HFF-Myc (cell line): ENCODE results near the gene PARD6A.

Source experiments
- DNase-seq: peaks from one replicate; pipeline ENCODE4 v3.0.0-alpha.2; 2011; ENCODE audit warnings: low read depth; ENCODE audit errors: extremely low read depth
- H3K4me3 ChIP-seq: replicated peaks from 2 replicates; pipeline ENCODE4 v1.5.1; 2011; ENCODE audit warnings: low read depth, mild to moderate bottlenecking, control low read depth, low read length
- TF ChIP-seq, protein P1 (sequence below): IDR thresholded peaks from 2 replicates; pipeline ENCODE4 v1.5.1; 2012; ENCODE audit warnings: mild to moderate bottlenecking, low read depth, low read length, control low read depth; ENCODE audit errors: missing control alignments

PARD6A gene

DNA sequence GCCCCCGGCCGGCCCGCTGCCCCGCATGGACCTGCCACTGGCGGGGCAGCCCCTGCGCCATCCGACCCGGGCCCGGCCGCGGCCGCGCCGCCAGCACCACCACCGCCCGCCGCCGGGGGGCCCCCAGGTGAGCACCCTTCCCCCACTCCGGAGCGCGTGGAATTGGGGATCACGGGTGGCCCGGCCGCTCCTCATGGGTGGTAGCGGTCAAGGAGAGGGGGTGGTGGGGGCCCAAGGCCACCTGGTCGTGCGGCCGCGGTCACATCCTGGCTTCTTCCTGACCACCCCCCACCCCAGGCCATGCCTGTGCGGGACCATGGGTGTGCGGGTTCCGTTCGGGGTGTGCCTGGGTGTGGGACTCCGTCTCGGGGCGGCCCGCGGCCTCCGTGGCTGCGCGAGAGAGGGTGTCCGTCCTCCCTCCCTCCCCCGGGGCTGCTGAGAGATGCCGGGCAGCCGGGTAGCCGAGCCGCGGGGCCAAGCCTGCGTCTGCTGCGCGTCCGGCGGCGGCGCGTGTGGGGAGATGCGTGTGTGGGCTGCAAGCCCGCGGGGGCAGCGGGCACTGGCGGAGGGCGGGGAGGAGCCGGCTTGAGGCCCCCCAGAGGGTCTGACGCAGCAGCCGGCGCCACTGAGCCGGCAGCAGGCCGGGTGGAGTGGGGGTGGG is 7.5 kb upstream of the PARD6A start:
- no peak for DNase-seq
- peak overlapping the region; percentile 33 for H3K4me3 ChIP-seq
- TF ChIP-seq, protein P1, sequence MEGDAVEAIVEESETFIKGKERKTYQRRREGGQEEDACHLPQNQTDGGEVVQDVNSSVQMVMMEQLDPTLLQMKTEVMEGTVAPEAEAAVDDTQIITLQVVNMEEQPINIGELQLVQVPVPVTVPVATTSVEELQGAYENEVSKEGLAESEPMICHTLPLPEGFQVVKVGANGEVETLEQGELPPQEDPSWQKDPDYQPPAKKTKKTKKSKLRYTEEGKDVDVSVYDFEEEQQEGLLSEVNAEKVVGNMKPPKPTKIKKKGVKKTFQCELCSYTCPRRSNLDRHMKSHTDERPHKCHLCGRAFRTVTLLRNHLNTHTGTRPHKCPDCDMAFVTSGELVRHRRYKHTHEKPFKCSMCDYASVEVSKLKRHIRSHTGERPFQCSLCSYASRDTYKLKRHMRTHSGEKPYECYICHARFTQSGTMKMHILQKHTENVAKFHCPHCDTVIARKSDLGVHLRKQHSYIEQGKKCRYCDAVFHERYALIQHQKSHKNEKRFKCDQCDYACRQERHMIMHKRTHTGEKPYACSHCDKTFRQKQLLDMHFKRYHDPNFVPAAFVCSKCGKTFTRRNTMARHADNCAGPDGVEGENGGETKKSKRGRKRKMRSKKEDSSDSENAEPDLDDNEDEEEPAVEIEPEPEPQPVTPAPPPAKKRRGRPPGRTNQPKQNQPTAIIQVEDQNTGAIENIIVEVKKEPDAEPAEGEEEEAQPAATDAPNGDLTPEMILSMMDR, result no peak

DNA sequence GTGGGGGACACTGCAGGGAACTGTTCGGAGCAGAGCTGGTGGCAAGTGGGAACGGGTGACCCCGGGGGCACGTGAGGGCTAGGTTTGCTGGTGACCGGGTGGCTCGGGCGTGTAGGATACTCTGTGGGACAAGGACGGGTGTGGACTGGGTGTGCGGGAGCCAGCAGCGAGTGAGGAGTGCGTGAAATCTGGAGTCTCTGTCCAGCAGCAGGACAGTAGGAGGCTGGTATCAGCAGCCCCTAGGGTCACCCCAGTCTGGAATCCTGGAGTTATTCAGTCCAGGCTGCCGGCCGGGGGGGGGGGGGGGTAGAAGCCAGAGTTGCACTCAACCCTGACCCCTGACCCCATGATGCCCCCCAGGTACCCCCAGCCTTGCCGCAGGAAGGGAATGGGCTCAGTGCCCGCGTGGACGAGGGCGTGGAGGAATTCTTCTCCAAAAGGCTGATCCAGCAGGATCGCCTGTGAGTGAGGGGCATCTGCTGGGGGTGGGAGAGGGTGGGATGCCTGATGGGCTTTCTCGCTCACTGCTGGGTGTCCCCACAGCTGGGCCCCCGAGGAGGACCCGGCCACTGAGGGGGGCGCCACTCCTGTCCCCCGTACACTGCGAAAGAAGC is 6.9 kb upstream of the PARD6A start:
- DNase-seq, result no peak
- H3K4me3 ChIP-seq, result peak overlapping the region; percentile 33

DNA sequence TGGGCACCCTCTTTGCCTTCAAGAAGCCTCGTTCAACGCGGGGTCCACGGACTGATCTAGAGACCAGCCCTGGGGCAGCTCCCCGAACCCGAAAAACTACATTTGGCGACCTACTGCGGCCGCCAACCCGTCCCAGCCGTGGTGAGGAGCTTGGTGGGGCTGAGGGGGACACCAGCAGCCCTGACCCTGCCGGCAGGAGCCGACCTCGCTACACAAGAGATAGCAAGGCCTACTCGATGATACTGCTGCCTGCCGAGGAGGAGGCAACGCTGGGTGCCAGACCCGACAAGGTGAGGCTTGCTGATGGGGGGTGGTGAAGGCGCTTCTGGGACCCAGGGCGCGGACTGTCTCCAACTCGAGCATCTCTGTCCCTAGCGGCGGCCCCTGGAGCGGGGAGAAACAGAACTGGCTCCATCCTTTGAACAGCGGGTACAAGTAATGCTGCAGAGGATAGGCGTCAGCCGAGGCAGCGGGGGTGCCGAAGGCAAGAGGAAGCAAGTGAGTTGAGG is 6.3 kb upstream of the PARD6A start:
- no peak overlapping the region for H3K4me3 ChIP-seq
- TF ChIP-seq, protein P1, result no peak
- DNase-seq, result no peak

More for the DNA sequence above, 6.9 kb upstream of the PARD6A start:
- TF ChIP-seq, protein P1, result no peak

DNA sequence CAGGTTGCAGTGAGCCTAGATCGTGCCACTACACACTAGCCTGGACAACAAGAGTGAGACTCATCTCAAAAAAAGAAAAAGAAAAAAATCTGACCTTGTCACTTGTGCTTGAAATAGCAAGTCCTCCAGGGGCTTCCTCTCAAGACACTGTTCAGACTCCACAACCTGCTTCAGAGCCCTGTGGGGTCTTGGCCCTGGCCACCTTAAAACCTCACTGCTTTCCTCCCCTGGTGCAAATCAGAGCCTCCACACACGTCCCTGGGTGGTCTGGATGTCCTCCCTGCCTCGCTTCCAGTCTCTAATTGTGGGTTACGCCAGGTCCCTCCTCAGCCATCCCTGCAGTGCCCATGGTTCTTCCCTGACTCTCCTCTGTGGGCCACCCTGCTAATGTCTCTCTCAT is 5.4 kb upstream of the PARD6A start:
- no peak overlapping the region for H3K4me3 ChIP-seq
- no peak for DNase-seq
- TF ChIP-seq, protein P1, result no peak

DNA sequence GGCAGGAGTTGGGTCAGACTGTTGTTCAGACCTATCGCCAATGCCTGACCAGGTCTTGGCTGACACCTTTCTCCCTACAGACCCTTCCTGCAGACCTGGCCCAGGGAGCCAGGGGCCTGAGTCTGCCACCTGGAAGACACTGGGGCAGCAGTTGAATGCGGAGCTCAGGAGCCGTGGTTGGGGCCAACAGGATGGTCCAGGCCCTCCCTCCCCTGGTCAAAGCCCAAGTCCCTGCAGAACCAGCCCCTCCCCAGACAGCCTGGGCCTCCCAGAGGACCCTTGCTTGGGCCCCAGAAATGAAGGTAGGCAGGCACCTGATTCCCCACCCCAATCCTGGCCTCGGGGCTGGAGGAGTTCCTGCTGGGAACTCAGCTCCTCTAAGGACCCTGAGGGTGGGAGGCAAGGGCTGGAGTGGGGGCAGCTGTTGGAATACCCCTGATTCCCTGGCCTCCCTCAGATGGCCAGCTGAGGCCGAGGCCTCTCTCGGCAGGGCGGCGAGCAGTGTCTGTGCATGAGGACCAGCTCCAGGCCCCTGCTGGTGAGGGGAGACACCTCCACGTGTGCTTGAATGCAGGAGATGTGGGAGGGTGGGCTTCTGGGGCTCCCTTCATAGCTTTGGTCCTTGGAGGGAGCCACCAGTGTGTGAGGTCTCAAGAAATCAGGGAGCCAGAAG is 4.3 kb upstream of the PARD6A start:
- TF ChIP-seq, protein P1, result no peak
- no peak overlapping the region for H3K4me3 ChIP-seq
- no peak for DNase-seq

DNA sequence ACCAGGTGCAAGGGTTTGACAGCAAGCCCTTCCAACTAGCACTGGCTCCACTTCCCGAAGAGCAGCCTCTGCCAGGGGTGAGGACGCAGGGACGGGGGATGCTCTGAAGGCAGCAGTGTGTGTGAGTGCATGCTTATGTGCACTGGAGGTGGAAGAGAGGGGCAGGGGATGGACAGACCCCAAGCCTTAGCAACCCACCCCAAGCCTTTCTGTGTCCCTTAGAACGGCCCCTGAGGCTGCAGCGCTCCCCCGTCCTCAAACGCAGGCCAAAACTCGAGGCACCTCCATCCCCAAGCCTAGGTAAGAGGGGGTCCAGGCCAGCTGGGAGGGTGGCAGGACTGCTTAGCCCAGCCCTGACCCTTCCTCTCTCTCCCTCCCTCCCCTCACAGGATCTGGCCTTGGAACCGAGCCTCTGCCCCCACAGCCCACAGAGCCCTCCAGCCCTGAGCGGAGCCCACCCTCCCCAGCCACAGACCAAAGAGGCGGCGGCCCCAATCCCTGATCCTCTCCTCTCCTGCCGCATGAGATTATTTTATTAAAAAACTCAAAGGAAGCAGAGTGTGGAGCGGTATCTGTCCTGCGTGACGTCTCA is 3.6 kb upstream of the PARD6A start:
- TF ChIP-seq, protein P1, result no peak
- DNase-seq, result no peak
- no peak overlapping the region for H3K4me3 ChIP-seq
